Epidermal melanocyte (primary cell): ENCODE data around the gene OR10AD1.
"Not testable (repeated sequence)": the region's sequence is repeated elsewhere in the genome, so short reads cannot be mapped to it uniquely, and the experiment has no call there.

Source experiments
- DNase-seq: peaks from one replicate; pipeline ENCODE4 v3.0.0; 2011; ENCODE audit warnings: low spot score; ENCODE audit not compliant: insufficient read length

Gene OR10AD1

DNA sequence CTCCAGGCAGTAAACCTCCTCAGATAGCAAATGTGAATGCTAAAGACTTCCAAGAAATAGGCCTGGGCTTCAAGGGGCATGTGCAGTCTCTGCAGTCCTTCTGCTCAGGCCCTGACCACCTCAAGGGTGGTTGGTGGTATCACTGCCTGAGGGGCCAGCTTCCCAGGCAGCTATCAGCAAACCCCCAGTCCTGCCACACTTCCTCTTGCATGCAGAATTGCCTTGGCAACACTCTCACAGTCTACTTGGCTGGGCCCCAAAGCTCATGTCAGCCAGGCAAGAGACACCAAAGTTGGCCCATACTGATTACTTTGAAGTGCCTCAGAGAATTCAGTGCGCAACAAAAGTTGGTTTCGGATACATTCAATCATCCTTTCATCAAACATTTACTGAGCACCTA, 42.3 kb downstream of the OR10AD1 start:
- no peak for DNase-seq

DNA sequence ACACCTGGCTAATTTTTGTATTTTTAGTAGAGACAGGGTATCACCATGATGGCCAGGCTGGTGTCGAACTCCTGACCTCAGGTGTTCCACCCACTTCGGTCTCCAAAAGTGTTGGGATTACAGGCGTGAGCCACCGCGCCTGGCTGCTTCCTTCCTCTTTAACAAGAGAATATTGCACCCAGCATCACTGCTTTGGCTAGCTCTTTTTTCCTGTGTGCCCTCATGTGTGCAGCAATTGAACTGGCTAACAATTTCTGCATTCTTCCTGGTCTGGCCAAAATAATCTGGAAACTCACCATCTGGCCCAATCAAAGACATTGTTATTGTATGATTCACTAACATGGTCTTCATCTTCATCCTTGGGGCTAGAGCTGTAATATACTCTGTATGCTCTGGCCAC, 43.0 kb downstream of the OR10AD1 start:
- no peak for DNase-seq

DNA sequence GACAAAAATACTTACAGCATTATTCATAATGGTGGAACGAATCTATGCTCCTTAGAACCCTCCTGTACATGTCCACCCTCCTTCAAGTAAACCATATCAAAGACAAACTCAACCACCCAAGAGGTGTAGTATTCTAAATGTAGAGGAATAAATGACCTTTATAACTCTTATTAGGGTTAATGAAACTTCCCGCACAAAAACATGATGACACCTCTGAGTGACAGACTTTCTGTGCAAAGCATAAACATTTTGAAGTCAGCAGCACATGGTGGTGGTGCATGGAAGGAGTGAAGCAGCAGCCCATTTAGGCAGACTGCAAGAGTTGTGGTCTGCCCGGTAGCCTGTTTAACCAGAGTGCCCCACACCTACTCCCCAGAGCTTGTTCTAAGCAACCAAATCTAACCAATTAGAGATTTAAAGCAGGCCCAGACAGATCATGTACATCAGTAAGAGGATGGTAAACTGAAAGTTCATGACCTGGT, 45.2 kb downstream of the OR10AD1 start:
- no peak for DNase-seq

DNA sequence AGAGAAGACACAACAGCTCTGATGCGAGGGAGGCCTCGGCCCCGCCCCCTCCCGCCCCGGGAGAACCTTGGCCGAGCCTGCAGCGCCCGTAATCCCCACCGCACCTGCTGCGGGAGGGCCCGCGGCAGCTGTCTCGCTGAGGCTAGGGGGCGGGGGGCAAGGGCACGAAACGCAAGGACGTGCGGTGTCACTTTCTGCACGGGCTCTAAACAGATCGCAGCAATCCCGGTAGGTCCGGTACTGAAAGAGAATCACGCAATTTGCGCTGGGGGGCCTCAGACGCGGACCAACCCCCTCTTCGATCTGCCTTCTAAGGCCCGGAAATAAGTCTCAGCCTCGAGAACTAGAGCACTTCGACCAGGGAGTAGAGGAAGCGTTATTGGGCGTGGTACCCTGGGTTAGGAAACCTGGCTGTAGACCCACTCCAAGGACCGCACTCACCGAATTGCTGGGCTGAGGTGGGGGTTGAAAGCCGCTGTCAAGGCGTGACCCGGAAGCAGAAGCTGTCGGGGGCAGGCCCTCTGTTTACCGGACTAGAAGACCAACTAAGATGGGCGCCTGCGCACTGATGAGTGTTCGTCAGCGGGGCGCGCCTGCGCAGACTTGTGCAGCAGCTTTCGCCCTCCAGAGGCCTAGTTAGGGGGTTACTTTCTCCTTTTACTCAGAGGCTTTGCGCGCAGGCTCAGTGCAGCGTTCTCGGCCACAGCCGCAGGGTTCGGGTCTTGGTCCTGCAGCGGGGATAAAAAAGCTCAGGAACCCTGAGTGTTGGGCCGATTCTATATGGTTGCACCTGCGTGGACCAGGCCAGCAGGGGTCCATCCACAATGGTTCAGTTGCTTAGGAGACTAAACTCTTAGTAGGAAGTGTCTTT, 45.8 kb downstream of the OR10AD1 start, which contains the start of gene ASB8:
ASB8 (minus strand) TSS at position 498 of the 871 bp plus-strand sequence. CDS start 4,019 bp downstream, outside the sequence.
- peak; percentile 72 for DNase-seq

DNA sequence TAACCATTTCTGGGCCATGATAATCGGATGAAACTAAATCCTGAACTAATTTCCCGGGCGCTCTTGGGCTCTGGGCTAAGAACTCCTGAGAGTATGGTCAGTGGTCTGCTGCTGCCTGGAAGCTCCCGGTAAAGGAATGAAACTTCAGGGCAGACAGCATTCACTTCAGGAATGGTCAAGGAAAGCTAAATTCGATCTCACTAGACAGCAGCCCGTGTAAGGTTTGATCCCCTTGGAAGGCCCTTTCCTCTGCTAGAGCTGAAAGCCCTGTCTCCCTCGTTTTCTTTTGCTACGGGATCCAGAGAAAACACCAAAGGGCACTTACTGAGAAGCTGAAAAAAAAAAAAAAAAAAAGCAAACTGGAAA, 46.5 kb downstream of the OR10AD1 start:
- no peak for DNase-seq

DNA sequence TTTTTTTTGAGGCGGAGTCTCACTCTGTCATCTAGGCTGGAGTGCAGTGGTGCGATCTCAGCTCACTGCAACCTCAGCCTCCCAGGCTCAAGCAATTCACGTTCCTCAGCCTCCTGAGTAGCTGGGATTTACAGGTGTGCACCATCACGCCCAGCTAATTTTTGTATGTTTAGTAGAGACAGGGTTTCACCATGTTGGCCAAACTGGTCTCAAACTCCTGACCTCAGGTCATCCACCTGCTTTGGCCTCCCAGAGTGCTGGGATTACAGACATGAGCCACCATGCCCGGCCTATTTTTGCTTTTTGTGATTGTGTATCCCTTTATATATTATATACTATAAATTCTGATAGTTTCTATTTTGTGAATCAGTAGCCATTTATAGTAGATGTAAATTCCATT, 47.3 kb downstream of the OR10AD1 start:
- not testable (repeated sequence) for DNase-seq
